Amniotic stem cell (primary cell): Measurements from ENCODE around the gene OR2S2.
"Not testable (repeated sequence)": the region's sequence is repeated elsewhere in the genome, so short reads cannot be mapped to it uniquely, and the experiment has no call there.

Experiments
- DNase-seq: peaks from one replicate; lab custom pipeline; 2025; lab: John Stamatoyannopoulos, UW

OR2S2 gene

GRCh38 chr9:35958104-35958837, at the start of gene OR2S2:
Gene OR2S2 (minus strand): TSS chr9:35958154. CDS start chr9:35958098, 56 bp downstream.
- no peak for DNase-seq

GRCh38 chr9:36007316-36007708, 49.4 kb upstream of the OR2S2 start:
- DNase-seq = no peak

GRCh38 chr9:36006549-36007315, 48.8 kb upstream of the OR2S2 start:
- no peak for DNase-seq

GRCh38 chr9:36005891-36006290, 47.9 kb upstream of the OR2S2 start:
- no peak for DNase-seq

- no peak for DNase-seq
Observed at GRCh38 chr9:35998333-35998732, 40.4 kb upstream of the OR2S2 start.

- not testable (repeated sequence) for DNase-seq
Observed at GRCh38 chr9:35997016-35997415, 39.1 kb upstream of the OR2S2 start.

- no peak for DNase-seq
Observed at GRCh38 chr9:35996358-35996970, 38.5 kb upstream of the OR2S2 start.

GRCh38 chr9:35994959-35995358, 37.0 kb upstream of the OR2S2 start:
- no peak for DNase-seq

- no peak for DNase-seq
Observed at GRCh38 chr9:35993976-35994720, 36.2 kb upstream of the OR2S2 start.

- not testable (repeated sequence) for DNase-seq
Observed at GRCh38 chr9:35993136-35993535, 35.2 kb upstream of the OR2S2 start.

- DNase-seq = no peak
Observed at GRCh38 chr9:35990155-35990554, 32.2 kb upstream of the OR2S2 start.

GRCh38 chr9:35984021-35984420, 26.1 kb upstream of the OR2S2 start:
- DNase-seq = no peak

GRCh38 chr9:35981699-35982098, 23.7 kb upstream of the OR2S2 start:
- DNase-seq = no peak

GRCh38 chr9:35980289-35981011, 22.5 kb upstream of the OR2S2 start:
- DNase-seq = no peak

GRCh38 chr9:35978792-35979191, 20.8 kb upstream of the OR2S2 start:
- DNase-seq = no peak

- no peak for DNase-seq
Observed at GRCh38 chr9:35976726-35977125, 18.8 kb upstream of the OR2S2 start.

GRCh38 chr9:35974800-35975199, 16.8 kb upstream of the OR2S2 start:
- no peak for DNase-seq

- DNase-seq = no peak
Observed at GRCh38 chr9:35972093-35972492, 14.1 kb upstream of the OR2S2 start.

GRCh38 chr9:35967042-35967441, 9.1 kb upstream of the OR2S2 start:
- no peak for DNase-seq

GRCh38 chr9:35966433-35966832, 8.5 kb upstream of the OR2S2 start:
- DNase-seq = no peak

GRCh38 chr9:35965011-35965410, 7.1 kb upstream of the OR2S2 start:
- no peak for DNase-seq
